Spleen (tissue), 11 donors: ENCODE results near the gene MATR3. TPM values are rescaled to one million over a fixed set of nuclear protein-coding genes. Genes with fewer than 3 reads are reported as not detected.

Experiments used
- DNase-seq: peaks from one replicate; pipeline ENCODE4 v3.0.0-alpha.2; 2020
- H3K27ac ChIP-seq, 8 donors: fragments of 200-600 bp; sonication (generic) in 7 of 8; 1 replicate in 4 of 8; 2 replicates in 4 of 8; pipeline versions ENCODE4 v1.5.0 to v1.8.0; 2016 to 2021; ENCODE audit warnings: inconsistent platforms in 4 of 8, mild to moderate bottlenecking in 4 of 8, moderate library complexity in 1 of 8
- H3K27me3 ChIP-seq, 7 donors: fragments of 200-600 bp; sonication (generic) in 6 of 7; replicated peaks in 1 of 7; 1 replicate in 4 of 7; 2 replicates in 3 of 7; pipeline versions ENCODE4 v1.5.0 to v1.8.0; 2016 to 2021; ENCODE audit warnings: inconsistent platforms in 3 of 7, mild to moderate bottlenecking in 1 of 7
- H3K36me3 ChIP-seq, 6 donors: fragments of 200-600 bp; sonication (generic) in 5 of 6; 1 replicate in 4 of 6; 2 replicates in 2 of 6; pipeline versions ENCODE4 v1.5.0 to v1.8.0; 2016 to 2021; ENCODE audit warnings: inconsistent platforms in 2 of 6
- H3K4me1 ChIP-seq, 6 donors: fragments of 200-600 bp; sonication (generic) in 5 of 6; 1 replicate in 3 of 6; 2 replicates in 3 of 6; pipeline versions ENCODE4 v1.5.0 to v1.8.0; 2016 to 2021; ENCODE audit warnings: inconsistent platforms in 3 of 6
- H3K4me3 ChIP-seq, 8 donors: fragments of 200-600 bp; sonication (generic) in 7 of 8; 1 replicate in 4 of 8; 2 replicates in 4 of 8; pipeline versions ENCODE4 v1.5.0 to v1.8.0; 2016 to 2021; ENCODE audit warnings: inconsistent platforms in 4 of 8, mild to moderate bottlenecking in 4 of 8, moderate library complexity in 2 of 8
- H3K9me3 ChIP-seq, 8 donors: fragments of 200-600 bp; sonication (generic) in 7 of 8; 1 replicate in 4 of 8; 2 replicates in 4 of 8; pipeline versions ENCODE4 v1.5.0 to v1.8.0; 2016 to 2021; ENCODE audit warnings: inconsistent platforms in 4 of 8
- POLR2A ChIP-seq, 3 donors: fragments of 450-650 bp; IDR thresholded peaks; one replicate each; pipeline ENCODE4 v1.5.1; 2017; ENCODE audit warnings: antibody characterized with exemption in 3 of 3, mild to moderate bottlenecking in 1 of 3
- POLR2AphosphoS5 ChIP-seq, 3 donors: sonication (generic); formaldehyde crosslinking; IDR thresholded peaks; one replicate each; pipeline ENCODE4 v1.5.1; 2017; ENCODE audit warnings: antibody characterized with exemption in 3 of 3
- WGBS, 5 donors: extraction: QIAGEN DNeasy Blood & Tissue Kit in 3 of 5; methylation state at CpG; one replicate each; pipeline versions ENCODE4 v1.1.5 to v1.1.7; 2013 to 2018; 5-methylcytosine and 5-hydroxymethylcytosine counted together
- intact Hi-C: fragments of 100-400 bp; cut with DNase I; formaldehyde crosslinking; loops from one replicate; pipeline ENCODE4 v1.15.0; 2023; ENCODE audit warnings: low total_unique reads
- polyA plus RNA-seq, 3 donors: library from polyadenylated mRNA; stranded (reverse); fragments of 200-250 nt; gene quantifications; one replicate each; pipeline ENCODE4 v1.2.1, GENCODE V29; 2013
- total RNA-seq, 7 donors: library from RNA; depleted of rRNA in 3 of 7; stranded (reverse); fragments of >200 nt in 3 of 7; fragmentation: NEBNext Ultra II Directional in 4 of 7; extraction: Animal tissue kit (Norgen Biotek cat#: 25700) in 4 of 7; gene quantifications; one replicate each; pipeline versions ENCODE4 v1.1.0 to v1.2.1, GENCODE V29; 2016 to 2021
- TF ChIP-seq, protein P1 (sequence below), 11 experiments: fragments of 200-600 bp in 7 of 11; fragments of 450-650 bp in 4 of 11; sonication (generic) in 4 of 11; IDR thresholded peaks in 8 of 11; conservative IDR thresholded peaks in 3 of 11; 1 replicate in 7 of 11; 2 replicates in 4 of 11; pipeline versions ENCODE4 v1.4.0 to v1.8.0; 2016 to 2021; ENCODE audit warnings: antibody characterized with exemption in 11 of 11, inconsistent platforms in 4 of 11, mild to moderate bottlenecking in 1 of 11
- donor health status: healthy with polysubstance abuse.
- donor health status: DM: no; HTN: no; CAD: no; lungs with moderate emphysema.
- donor health status: DM: no; HTN: no; CAD: no.
- donor health status: Bipolar disorder and iron deficiency.
- donor health status: healthy.
- donor health status: DM: no; HTN: no; CAD: no.
- donor health status: DM: yes; HTN: yes; CAD: no.

The MATR3 gene
- total and polyA plus RNA-seq, 10 donors: 114 to 251 (median 206) TPM

- Histone ChIP-seq H3K36me3 (no peaks in the 10 kb centered on the region), H3K4me3 (peak overlapping the region in 1 of 8 donors; percentile 22), H3K4me1 (peaks cover 65 to 88% (median 84%) of the 10 kb centered on the region in 6 donors), H3K27me3 (no peaks in the 10 kb centered on the region), H3K27ac (peak overlapping the region in 1 of 8 donors; percentile 4), H3K9me3 (no peaks in the 10 kb centered on the region)
- no peak for DNase-seq
- TF ChIP-seq POLR2A (IDR thresholded peaks at IDR 0.05): no peak
- TF ChIP-seq POLR2AphosphoS5 (IDR thresholded peaks at IDR 0.05): no peak
- TF ChIP-seq, protein P1, sequence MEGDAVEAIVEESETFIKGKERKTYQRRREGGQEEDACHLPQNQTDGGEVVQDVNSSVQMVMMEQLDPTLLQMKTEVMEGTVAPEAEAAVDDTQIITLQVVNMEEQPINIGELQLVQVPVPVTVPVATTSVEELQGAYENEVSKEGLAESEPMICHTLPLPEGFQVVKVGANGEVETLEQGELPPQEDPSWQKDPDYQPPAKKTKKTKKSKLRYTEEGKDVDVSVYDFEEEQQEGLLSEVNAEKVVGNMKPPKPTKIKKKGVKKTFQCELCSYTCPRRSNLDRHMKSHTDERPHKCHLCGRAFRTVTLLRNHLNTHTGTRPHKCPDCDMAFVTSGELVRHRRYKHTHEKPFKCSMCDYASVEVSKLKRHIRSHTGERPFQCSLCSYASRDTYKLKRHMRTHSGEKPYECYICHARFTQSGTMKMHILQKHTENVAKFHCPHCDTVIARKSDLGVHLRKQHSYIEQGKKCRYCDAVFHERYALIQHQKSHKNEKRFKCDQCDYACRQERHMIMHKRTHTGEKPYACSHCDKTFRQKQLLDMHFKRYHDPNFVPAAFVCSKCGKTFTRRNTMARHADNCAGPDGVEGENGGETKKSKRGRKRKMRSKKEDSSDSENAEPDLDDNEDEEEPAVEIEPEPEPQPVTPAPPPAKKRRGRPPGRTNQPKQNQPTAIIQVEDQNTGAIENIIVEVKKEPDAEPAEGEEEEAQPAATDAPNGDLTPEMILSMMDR (IDR thresholded peaks at IDR 0.05 in 8 of 11, conservative IDR thresholded peaks at IDR 0.05 in 3 of 11): no peak
- WGBS, 5 donors: 82 to 87% (median 83%) methylated on average over 2 of the region's 2 CpGs
- intact Hi-C loops: loop anchor here (10.0 kb wide), 1 partner anchor 87 kb away; the partner anchor contains the start of genes MZB1 and SLC23A1
Observed at GRCh38 chr5:139297439-139298133, 4.0 kb downstream of the MATR3 start.

DNA sequence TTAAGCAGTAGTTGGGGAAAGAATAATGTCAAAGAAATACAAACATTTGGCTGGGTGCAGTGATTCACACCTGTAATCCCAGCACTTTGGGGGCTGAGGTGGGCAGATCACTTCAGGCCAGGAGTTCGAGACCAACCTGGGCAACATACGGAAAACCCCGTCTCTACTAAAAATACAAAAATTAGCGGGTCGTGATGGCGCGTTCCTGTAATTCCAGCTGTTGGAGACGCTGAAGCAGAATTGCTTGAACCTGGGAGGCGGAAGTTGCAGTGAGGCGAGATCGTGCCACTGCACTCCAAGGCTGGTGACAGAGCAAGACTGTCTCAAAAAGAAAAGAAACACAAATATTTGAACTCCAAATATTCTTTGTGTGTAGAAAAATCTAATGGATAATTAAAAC is 4.7 kb downstream of the MATR3 start:
- Histone ChIP-seq H3K4me1 (peaks cover 67 to 88% (median 85%) of the 10 kb centered on the region in 6 donors), H3K27ac (peak overlapping the region in 1 of 8 donors; percentile 4), H3K36me3 (no peaks in the 10 kb centered on the region), H3K4me3 (peak overlapping the region in 1 of 8 donors; percentile 22), H3K27me3 (no peaks in the 10 kb centered on the region), H3K9me3 (no peaks in the 10 kb centered on the region)
- DNase-seq: peak; percentile 45
- intact Hi-C loops: loop anchor here (10.0 kb wide), 1 partner anchor 87 kb away; the partner anchor contains the start of genes MZB1 and SLC23A1
- WGBS, 5 donors: 52 to 70% (median 60%) methylated on average over 11 of the region's 11 CpGs
- TF ChIP-seq, protein P1 (IDR thresholded peaks at IDR 0.05 in 8 of 11, conservative IDR thresholded peaks at IDR 0.05 in 3 of 11): no peak
- TF ChIP-seq POLR2AphosphoS5 (IDR thresholded peaks at IDR 0.05) (no peak), POLR2A (IDR thresholded peaks at IDR 0.05) (no peak)

- TF ChIP-seq, protein P1 (IDR thresholded peaks at IDR 0.05 in 8 of 11, conservative IDR thresholded peaks at IDR 0.05 in 3 of 11): no peak
- TF ChIP-seq POLR2A (IDR thresholded peaks at IDR 0.05) (no peak), POLR2AphosphoS5 (IDR thresholded peaks at IDR 0.05) (no peak)
- WGBS, 5 donors: 31 to 48% (median 40%) methylated on average over 4 of the region's 4 CpGs
- Histone ChIP-seq H3K4me3 (peak overlapping the region in 1 of 8 donors; percentile 22), H3K27me3 (no peaks in the 10 kb centered on the region), H3K36me3 (no peaks in the 10 kb centered on the region), H3K4me1 (peaks cover 79 to 99% (median 98%) of the 10 kb centered on the region in 6 donors), H3K9me3 (no peaks in the 10 kb centered on the region), H3K27ac (peak overlapping the region in 3 of 8 donors; percentile 2 to 28 (median 21))
- intact Hi-C loops: loop anchor here (10.0 kb wide), 1 partner anchor 85 kb away; the partner anchor contains the start of genes MZB1 and SLC23A1
- DNase-seq: no peak
Observed at GRCh38 chr5:139299486-139299885, 5.9 kb downstream of the MATR3 start.

DNA sequence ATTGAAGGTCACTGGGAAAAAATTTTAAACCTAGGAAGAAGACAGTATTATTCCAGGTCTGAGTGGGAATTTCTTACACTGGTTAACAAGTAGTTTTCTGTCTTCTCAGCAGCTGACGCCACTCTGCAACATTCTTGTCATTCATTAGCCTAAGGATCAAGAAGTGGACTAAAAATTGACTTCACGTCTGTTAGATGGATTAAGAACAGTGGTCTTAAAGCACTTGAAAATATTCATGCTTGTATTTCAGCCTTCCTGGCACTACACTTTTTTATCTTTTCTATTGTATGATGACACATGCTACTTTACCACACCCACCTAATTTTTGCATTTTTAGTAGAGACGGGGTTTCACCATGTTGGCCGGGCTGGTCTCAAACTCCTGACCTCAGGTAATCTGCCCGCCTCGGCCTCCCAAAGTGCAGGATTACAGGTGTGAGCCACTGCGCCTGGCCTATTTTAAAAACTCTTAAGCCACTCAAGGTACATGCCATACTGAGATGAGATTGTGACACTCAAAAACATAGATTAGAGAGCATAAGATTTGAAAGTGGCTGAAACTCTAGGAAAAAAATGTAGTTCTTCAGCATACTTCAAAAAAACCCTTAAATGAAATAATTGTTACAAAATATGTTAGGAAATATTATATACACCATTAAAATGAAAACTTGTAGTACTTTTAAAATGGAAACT is 8.4 kb downstream of the MATR3 start:
- H3K4me1 ChIP-seq: peaks cover 81 to 100% (median 100%) of the 10 kb centered on the region in 6 donors
- intact Hi-C loops: no loop called here
- no peak for DNase-seq
- no peak overlapping the region for H3K4me3 ChIP-seq
- TF ChIP-seq, protein P1 (IDR thresholded peaks at IDR 0.05 in 8 of 11, conservative IDR thresholded peaks at IDR 0.05 in 3 of 11): no peak
- no peak for TF ChIP-seq POLR2AphosphoS5 (IDR thresholded peaks at IDR 0.05)
- no peak for TF ChIP-seq POLR2A (IDR thresholded peaks at IDR 0.05)
- no peaks in the 10 kb centered on the region for H3K36me3 ChIP-seq
- 57 to 71% (median 62%) methylated on average over 7 of the region's 7 CpGs for WGBS, 5 donors
- H3K27me3 ChIP-seq: no peaks in the 10 kb centered on the region
- no peaks in the 10 kb centered on the region for H3K9me3 ChIP-seq
- peak overlapping the region in 1 of 8 donors; percentile 1 for H3K27ac ChIP-seq
